Measurements from ENCODE around the gene DTD1.
"Not testable (repeated sequence)": the region's sequence is repeated elsewhere in the genome, so short reads cannot be mapped to it uniquely, and the experiment has no call there.

DTD1 gene

GRCh38 chr20:18742841-18743240, 155.0 kb downstream of the DTD1 start:
- DNase-seq (ENCODE audit: low read depth in 2 of 2) = no peak

- DNase-seq (ENCODE audit: low read depth in 2 of 2) = no peak
Measured at GRCh38 chr20:18743665-18744440, 156.0 kb downstream of the DTD1 start.

- DNase-seq (ENCODE audit: low read depth in 2 of 2) = no peak
Measured at GRCh38 chr20:18747090-18747489, 159.2 kb downstream of the DTD1 start.

- DNase-seq (ENCODE audit: low read depth in 2 of 2) = no peak
Measured at GRCh38 chr20:18748987-18749386, 161.1 kb downstream of the DTD1 start.

- DNase-seq (ENCODE audit: low read depth in 2 of 2) = no peak
Measured at GRCh38 chr20:18749528-18749927, 161.7 kb downstream of the DTD1 start.

- DNase-seq (ENCODE audit: low read depth in 2 of 2) = no peak
Measured at GRCh38 chr20:18750735-18751134, 162.9 kb downstream of the DTD1 start.

GRCh38 chr20:18754030-18754652, 166.3 kb downstream of the DTD1 start:
- no peak for DNase-seq (ENCODE audit: low read depth in 2 of 2)

GRCh38 chr20:18754653-18755045, 166.8 kb downstream of the DTD1 start:
- DNase-seq (ENCODE audit: low read depth in 2 of 2) = no peak

- DNase-seq (ENCODE audit: low read depth in 2 of 2) = not testable (repeated sequence)
Measured at GRCh38 chr20:18760852-18761251, 173.0 kb downstream of the DTD1 start.

- no peak for DNase-seq (ENCODE audit: low read depth in 2 of 2)
Measured at GRCh38 chr20:18767676-18768075, 179.8 kb downstream of the DTD1 start.

GRCh38 chr20:18773566-18773965, 185.7 kb downstream of the DTD1 start:
- DNase-seq (ENCODE audit: low read depth in 2 of 2) = no peak

GRCh38 chr20:18774207-18774606, 186.4 kb downstream of the DTD1 start:
- DNase-seq (ENCODE audit: low read depth in 2 of 2) = no peak

- no peak for DNase-seq (ENCODE audit: low read depth in 2 of 2)
Measured at GRCh38 chr20:18775633-18776032, 187.8 kb downstream of the DTD1 start.

- no peak for DNase-seq (ENCODE audit: low read depth in 2 of 2)
Measured at GRCh38 chr20:18778690-18779392, 191.0 kb downstream of the DTD1 start.

- DNase-seq (ENCODE audit: low read depth in 2 of 2) = no peak
Measured at GRCh38 chr20:18780385-18781130, 192.7 kb downstream of the DTD1 start.

GRCh38 chr20:18781509-18781908, 193.7 kb downstream of the DTD1 start:
- no peak for DNase-seq (ENCODE audit: low read depth in 2 of 2)

GRCh38 chr20:18783385-18783959, 195.6 kb downstream of the DTD1 start:
- no peak for DNase-seq (ENCODE audit: low read depth in 2 of 2)

GRCh38 chr20:18787046-18787445, 199.2 kb downstream of the DTD1 start:
- not testable (repeated sequence) for DNase-seq (ENCODE audit: low read depth in 2 of 2)

GRCh38 chr20:18788021-18788420, 200.2 kb downstream of the DTD1 start:
- no peak for DNase-seq (ENCODE audit: low read depth in 2 of 2)

- DNase-seq (ENCODE audit: low read depth in 2 of 2) = no peak
Measured at GRCh38 chr20:18790787-18791186, 202.9 kb downstream of the DTD1 start.

- DNase-seq (ENCODE audit: low read depth in 2 of 2) = peak; percentile 61 to 76
Measured at GRCh38 chr20:18793625-18794427, 206.0 kb downstream of the DTD1 start.
